K562 (cell line): Measurements from ENCODE around the gene ARFRP1. TPM values are rescaled to one million over a fixed set of nuclear protein-coding genes. Genes with fewer than 3 reads are reported as not detected.

ENCODE experiments used
- ARHGAP35 ChIP-seq: fragments of 450-650 bp; IDR thresholded peaks from 2 replicates; pipeline ENCODE4 v1.6.1; 2018; ENCODE audit not compliant: partially characterized antibody
- ETS2 ChIP-seq: IDR thresholded peaks from 2 replicates; pipeline ENCODE4 v1.6.1; 2016; ENCODE audit warnings: borderline replicate concordance, missing genetic modification characterization, mild to moderate bottlenecking, moderate library complexity, missing compliant biosample characterization; ENCODE audit not compliant: poor library complexity, severe bottlenecking
- KDM1A ChIP-seq, 2 experiments: fragments of 450-650 bp; IDR thresholded peaks; 2 replicates each; pipeline ENCODE4 v1.6.1; 2016; ENCODE audit warnings: mild to moderate bottlenecking in 2 of 2
- OTX1 ChIP-seq: fragments of 450-650 bp; formaldehyde crosslinking; IDR thresholded peaks from 2 replicates; pipeline ENCODE4 v1.4.0; 2022; ENCODE audit warnings: mild to moderate bottlenecking
- POLR2A ChIP-seq: fragments of 450-650 bp; conservative IDR thresholded peaks from 2 replicates; pipeline ENCODE4 v1.6.1; 2016
- POLR2G ChIP-seq: fragments of 200-400 bp; formaldehyde crosslinking; IDR thresholded peaks from 2 replicates; pipeline ENCODE4 v1.6.1; 2017; ENCODE audit warnings: low read depth, mild to moderate bottlenecking, antibody characterized with exemption, low read length, moderate library complexity
- STAT5A ChIP-seq: IDR thresholded peaks from 2 replicates; pipeline ENCODE4 v1.6.1; 2012; ENCODE audit warnings: low read length, inconsistent platforms, borderline replicate concordance
- SUPT5H ChIP-seq: fragments of 450-650 bp; IDR thresholded peaks from 2 replicates; pipeline ENCODE4 v1.6.1; 2016
- ZEB2 ChIP-seq: fragments of 450-650 bp; IDR thresholded peaks from 2 replicates; pipeline ENCODE4 v1.6.1; 2016
- ZFP30 ChIP-seq: fragments of 250-450 bp; sonication (Bioruptor Pico); IDR thresholded peaks from 2 replicates; pipeline ENCODE4 v1.8.0; 2022; ENCODE audit warnings: moderate library complexity, mild to moderate bottlenecking, inconsistent platforms, borderline replicate concordance
- ZNF23 ChIP-seq: fragments of 250-450 bp; sonication (Bioruptor Pico); IDR thresholded peaks from 2 replicates; pipeline ENCODE4 v1.4.0; 2020; ENCODE audit warnings: mild to moderate bottlenecking
- polyA plus RNA-seq, 8 experiments: library from polyadenylated mRNA; depleted of rRNA in 4 of 8; stranded (reverse) in 5 of 8; unstranded in 3 of 8; fragments of >200 nt; fragmentation: Nextera tagmentation in 2 of 8; fragmentation: Illumina TruSeq in 1 of 8; extraction: Ambion mirVana in 2 of 8; extraction: Trizol in 1 of 8; gene quantifications; 2 replicates each; pipeline versions ENCODE4 v1.2.1 to v1.2.3, GENCODE V29; 2011 to 2014; ENCODE audit warnings: inconsistent platforms in 1 of 8, missing spikeins in 1 of 8
- total RNA-seq, 7 experiments: library from RNA; depleted of rRNA in 6 of 7; stranded (reverse); fragments of >200 nt in 6 of 7; fragmentation: Illumina TruSeq in 2 of 7; extraction: Trizol in 2 of 7; gene quantifications; 2 replicates each; pipeline versions ENCODE4 v1.2.1 to v1.2.3, GENCODE V29; 2011 to 2021; ENCODE audit warnings: low replicate concordance in 1 of 7
- TF ChIP-seq, protein P1 (sequence below): fragments of 200-600 bp; sonication (generic); IDR thresholded peaks from one replicate; pipeline ENCODE4 v1.6.1; 2012; ENCODE audit warnings: mild to moderate bottlenecking, low read depth, low read length, inconsistent platforms
- TF ChIP-seq, protein P2 (sequence below): fragments of 450-650 bp; formaldehyde crosslinking; conservative IDR thresholded peaks from 2 replicates; pipeline ENCODE4 v1.4.0; 2022; ENCODE audit warnings: mild to moderate bottlenecking, missing genetic modification characterization

The ARFRP1 gene
- total and polyA plus RNA-seq, 9 of the 15 experiments (the other 6 are each of a cell fraction or from before 2014, with no cell fraction given) = 2.2 to 78.9 (median 37.3) TPM

DNA sequence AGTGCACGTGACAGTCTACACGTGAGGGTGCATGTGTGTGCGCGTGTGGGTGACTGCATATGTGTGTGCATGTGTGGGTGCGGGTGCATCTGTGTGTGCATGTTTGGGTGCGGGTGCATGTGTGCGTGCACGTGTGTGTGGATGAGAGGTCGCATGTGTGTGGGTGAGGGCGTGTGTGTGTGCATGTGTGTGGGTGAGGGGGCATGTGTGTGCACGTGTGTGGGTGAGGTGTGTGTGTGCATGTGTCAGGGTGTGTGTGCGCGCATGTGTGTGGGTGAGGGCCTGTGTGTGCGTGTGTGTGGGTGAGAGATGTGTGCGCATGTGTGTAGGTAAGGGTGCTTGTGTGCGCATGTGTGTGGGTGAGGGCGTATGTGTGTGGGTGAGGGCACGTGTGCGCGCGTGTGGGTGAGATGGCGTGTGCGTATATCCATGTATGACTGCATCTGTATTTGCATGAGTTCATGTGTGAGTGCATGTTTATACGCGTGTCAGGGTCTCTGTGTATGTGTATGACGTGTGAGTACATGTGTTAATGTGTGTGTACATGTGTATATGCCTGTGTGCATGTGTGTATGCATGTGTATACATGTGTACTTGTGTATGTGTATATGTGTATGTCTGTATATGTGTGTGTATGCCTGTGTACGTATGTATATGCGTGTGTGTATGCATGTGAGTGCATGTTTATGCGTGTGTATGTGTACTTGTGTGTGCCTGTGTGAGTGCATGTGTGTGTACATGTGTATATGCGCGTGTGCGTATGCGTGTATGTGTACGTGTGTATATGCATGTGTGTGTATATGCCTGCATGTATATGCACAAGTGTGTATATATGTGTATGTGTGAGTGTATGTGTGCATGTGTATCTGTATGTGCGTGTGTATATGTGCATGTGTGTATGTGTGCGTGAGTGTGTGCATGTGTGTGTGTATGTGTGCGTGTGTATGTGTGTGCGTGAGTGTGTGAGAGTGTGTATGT, 24.6 kb upstream of the ARFRP1 start (continued):
- TF ChIP-seq, protein P1, sequence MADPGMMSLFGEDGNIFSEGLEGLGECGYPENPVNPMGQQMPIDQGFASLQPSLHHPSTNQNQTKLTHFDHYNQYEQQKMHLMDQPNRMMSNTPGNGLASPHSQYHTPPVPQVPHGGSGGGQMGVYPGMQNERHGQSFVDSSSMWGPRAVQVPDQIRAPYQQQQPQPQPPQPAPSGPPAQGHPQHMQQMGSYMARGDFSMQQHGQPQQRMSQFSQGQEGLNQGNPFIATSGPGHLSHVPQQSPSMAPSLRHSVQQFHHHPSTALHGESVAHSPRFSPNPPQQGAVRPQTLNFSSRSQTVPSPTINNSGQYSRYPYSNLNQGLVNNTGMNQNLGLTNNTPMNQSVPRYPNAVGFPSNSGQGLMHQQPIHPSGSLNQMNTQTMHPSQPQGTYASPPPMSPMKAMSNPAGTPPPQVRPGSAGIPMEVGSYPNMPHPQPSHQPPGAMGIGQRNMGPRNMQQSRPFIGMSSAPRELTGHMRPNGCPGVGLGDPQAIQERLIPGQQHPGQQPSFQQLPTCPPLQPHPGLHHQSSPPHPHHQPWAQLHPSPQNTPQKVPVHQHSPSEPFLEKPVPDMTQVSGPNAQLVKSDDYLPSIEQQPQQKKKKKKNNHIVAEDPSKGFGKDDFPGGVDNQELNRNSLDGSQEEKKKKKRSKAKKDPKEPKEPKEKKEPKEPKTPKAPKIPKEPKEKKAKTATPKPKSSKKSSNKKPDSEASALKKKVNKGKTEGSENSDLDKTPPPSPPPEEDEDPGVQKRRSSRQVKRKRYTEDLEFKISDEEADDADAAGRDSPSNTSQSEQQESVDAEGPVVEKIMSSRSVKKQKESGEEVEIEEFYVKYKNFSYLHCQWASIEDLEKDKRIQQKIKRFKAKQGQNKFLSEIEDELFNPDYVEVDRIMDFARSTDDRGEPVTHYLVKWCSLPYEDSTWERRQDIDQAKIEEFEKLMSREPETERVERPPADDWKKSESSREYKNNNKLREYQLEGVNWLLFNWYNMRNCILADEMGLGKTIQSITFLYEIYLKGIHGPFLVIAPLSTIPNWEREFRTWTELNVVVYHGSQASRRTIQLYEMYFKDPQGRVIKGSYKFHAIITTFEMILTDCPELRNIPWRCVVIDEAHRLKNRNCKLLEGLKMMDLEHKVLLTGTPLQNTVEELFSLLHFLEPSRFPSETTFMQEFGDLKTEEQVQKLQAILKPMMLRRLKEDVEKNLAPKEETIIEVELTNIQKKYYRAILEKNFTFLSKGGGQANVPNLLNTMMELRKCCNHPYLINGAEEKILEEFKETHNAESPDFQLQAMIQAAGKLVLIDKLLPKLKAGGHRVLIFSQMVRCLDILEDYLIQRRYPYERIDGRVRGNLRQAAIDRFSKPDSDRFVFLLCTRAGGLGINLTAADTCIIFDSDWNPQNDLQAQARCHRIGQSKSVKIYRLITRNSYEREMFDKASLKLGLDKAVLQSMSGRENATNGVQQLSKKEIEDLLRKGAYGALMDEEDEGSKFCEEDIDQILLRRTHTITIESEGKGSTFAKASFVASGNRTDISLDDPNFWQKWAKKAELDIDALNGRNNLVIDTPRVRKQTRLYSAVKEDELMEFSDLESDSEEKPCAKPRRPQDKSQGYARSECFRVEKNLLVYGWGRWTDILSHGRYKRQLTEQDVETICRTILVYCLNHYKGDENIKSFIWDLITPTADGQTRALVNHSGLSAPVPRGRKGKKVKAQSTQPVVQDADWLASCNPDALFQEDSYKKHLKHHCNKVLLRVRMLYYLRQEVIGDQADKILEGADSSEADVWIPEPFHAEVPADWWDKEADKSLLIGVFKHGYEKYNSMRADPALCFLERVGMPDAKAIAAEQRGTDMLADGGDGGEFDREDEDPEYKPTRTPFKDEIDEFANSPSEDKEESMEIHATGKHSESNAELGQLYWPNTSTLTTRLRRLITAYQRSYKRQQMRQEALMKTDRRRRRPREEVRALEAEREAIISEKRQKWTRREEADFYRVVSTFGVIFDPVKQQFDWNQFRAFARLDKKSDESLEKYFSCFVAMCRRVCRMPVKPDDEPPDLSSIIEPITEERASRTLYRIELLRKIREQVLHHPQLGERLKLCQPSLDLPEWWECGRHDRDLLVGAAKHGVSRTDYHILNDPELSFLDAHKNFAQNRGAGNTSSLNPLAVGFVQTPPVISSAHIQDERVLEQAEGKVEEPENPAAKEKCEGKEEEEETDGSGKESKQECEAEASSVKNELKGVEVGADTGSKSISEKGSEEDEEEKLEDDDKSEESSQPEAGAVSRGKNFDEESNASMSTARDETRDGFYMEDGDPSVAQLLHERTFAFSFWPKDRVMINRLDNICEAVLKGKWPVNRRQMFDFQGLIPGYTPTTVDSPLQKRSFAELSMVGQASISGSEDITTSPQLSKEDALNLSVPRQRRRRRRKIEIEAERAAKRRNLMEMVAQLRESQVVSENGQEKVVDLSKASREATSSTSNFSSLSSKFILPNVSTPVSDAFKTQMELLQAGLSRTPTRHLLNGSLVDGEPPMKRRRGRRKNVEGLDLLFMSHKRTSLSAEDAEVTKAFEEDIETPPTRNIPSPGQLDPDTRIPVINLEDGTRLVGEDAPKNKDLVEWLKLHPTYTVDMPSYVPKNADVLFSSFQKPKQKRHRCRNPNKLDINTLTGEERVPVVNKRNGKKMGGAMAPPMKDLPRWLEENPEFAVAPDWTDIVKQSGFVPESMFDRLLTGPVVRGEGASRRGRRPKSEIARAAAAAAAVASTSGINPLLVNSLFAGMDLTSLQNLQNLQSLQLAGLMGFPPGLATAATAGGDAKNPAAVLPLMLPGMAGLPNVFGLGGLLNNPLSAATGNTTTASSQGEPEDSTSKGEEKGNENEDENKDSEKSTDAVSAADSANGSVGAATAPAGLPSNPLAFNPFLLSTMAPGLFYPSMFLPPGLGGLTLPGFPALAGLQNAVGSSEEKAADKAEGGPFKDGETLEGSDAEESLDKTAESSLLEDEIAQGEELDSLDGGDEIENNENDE = no peak
- 0 out of 2 replicates have a peak, but pooled peaks have one; percentile 45 for TF ChIP-seq OTX1 (CRISPR knock-in tag)
- TF ChIP-seq, protein P2, sequence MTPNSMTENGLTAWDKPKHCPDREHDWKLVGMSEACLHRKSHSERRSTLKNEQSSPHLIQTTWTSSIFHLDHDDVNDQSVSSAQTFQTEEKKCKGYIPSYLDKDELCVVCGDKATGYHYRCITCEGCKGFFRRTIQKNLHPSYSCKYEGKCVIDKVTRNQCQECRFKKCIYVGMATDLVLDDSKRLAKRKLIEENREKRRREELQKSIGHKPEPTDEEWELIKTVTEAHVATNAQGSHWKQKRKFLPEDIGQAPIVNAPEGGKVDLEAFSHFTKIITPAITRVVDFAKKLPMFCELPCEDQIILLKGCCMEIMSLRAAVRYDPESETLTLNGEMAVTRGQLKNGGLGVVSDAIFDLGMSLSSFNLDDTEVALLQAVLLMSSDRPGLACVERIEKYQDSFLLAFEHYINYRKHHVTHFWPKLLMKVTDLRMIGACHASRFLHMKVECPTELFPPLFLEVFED = 0 out of 2 replicates have a peak, but pooled peaks have one; percentile 37
- peak in 1 of 2 experiments; percentile 95; a peak in 2 of 4 replicates for TF ChIP-seq KDM1A (IDR thresholded peaks at IDR 0.05)
- 0 out of 2 replicates have a peak, but pooled peaks have one; percentile 20 for TF ChIP-seq POLR2A
- TF ChIP-seq ARHGAP35 = peak; percentile 19
- no peak for TF ChIP-seq ZEB2
- no peak for TF ChIP-seq ETS2 (tag)
- TF ChIP-seq SUPT5H = peak; percentile 47; the same call in 1 of the 2 replicates
- peak; percentile 52; the same call in 1 of the 2 replicates for TF ChIP-seq STAT5A
- no peak for TF ChIP-seq ZNF23
- TF ChIP-seq ZFP30 (CRISPR knock-in tag) = no peak
- peak; percentile 43 for TF ChIP-seq POLR2G
